ENCODE results near the gene OR10G4. TPM values are rescaled to one million over a fixed set of nuclear protein-coding genes. Genes with fewer than 3 reads are reported as not detected.

Gene OR10G4
- total RNA-seq (2013; cell fraction: nucleolus; rRNA removed): not detected in 2 replicates
- not detected in 2 replicates for total RNA-seq (2014; rRNA removed)
- not detected in 2 replicates for total RNA-seq (2014; rRNA removed; fragmentation: Illumina TruSeq; extraction: Trizol)
- not detected in 2 replicates for total RNA-seq (2021)
- not detected for polyA plus RNA-seq (2011; ENCODE audit: low read depth)
- not detected in 2 replicates for polyA plus RNA-seq (2011; rRNA removed)
- not detected in 2 replicates for polyA plus RNA-seq (2011; cell fraction: cytosol; rRNA removed)
- polyA plus RNA-seq (2011; cell fraction: nucleus; rRNA removed): not detected in 2 replicates
- not detected in 2 replicates for polyA plus RNA-seq (2012)
- not detected in 2 replicates for polyA plus RNA-seq (2014; fragmentation: Illumina TruSeq; extraction: Trizol)
- not detected for polyA plus RNA-seq (2014; fragmentation: Nextera tagmentation; extraction: Ambion mirVana)
- polyA plus RNA-seq (2014; rRNA removed): not detected in 2 replicates
- not detected for polyA plus RNA-seq (2016; fragmentation: Nextera tagmentation; extraction: Ambion mirVana)
- not detected in 2 replicates for polyA minus RNA-seq (2011; rRNA and poly(A)+ RNA removed)
- polyA minus RNA-seq (2011; cell fraction: cytosol; rRNA and poly(A)+ RNA removed): not detected in 2 replicates
- polyA minus RNA-seq (2011; cell fraction: nucleus; rRNA and poly(A)+ RNA removed): not detected in 2 replicates
- Bru-seq, nascent RNA: not detected
- not detected for BruChase-seq, experiment 1, labeled RNA remaining after a 6-hour chase
- BruChase-seq, experiment 2, labeled RNA remaining after a 2-hour chase: not detected
- long read RNA-seq, experiment 1: 0 reads
- long read RNA-seq, experiment 2: 0 reads

GRCh38 chr11:124012697-124013096 is at the start of gene OR10G4:
Gene OR10G4, plus strand, starts transcription at chr11:124012997. Its CDS starts 2,578 bp downstream, at chr11:124015575.
- Histone ChIP-seq H3K79me2 (ENCODE audit: control insufficient read depth, insufficient read depth, low read length) (no peaks in the 10 kb centered on the region), H3K27ac (ENCODE audit: control insufficient read depth, insufficient read depth) (no peak within 1 kb of the TSS), H3K9ac (ENCODE audit: control insufficient read depth, insufficient read depth, low read length) (no peak within 1 kb of the TSS), H3K4me1 (ENCODE audit: control insufficient read depth, insufficient read depth, low read length) (no peaks in the 10 kb centered on the region), H3K27me3 (replicated peaks in 1 of 2; ENCODE audit: control insufficient read depth in 2 of 2, insufficient read depth in 2 of 2, low read length in 1 of 2) (no peaks in the 10 kb centered on the region), H2AFZ (ENCODE audit: control insufficient read depth, low read depth, low read length) (no peak within 1 kb of the TSS), H3K4me2 (ENCODE audit: control insufficient read depth, insufficient read depth) (no peak within 1 kb of the TSS), H4K20me1 (ENCODE audit: control insufficient read depth, insufficient read depth) (no peaks in the 10 kb centered on the region), H3K4me3 (no peak within 1 kb of the TSS), H3K9me3 (replicated peaks; ENCODE audit: control insufficient read depth, insufficient read depth, low read length) (no peaks in the 10 kb centered on the region), H3K36me3 (ENCODE audit: control insufficient read depth in 2 of 2, insufficient read depth in 2 of 2, low read length in 1 of 2) (no peaks in the 10 kb centered on the region)
- WGBS (ENCODE audit: insufficient coverage, insufficient replicate concordance, low lambda C conversion rate, missing lambda C conversion rate): 4% methylated on average over 2 of the region's 2 CpGs
- no peak for ATAC-seq
- no peak for DNase-seq (ENCODE audit: low read depth, low spot score)
- intact Hi-C loops (cut with micrococcal nuclease; ENCODE audit: unreplicated experiment): no loop called here
- ChIA-PET POLR2A (no interaction called here), SMC1A (ENCODE audit: uncharacterized antibody, unreplicated experiment) (no interaction called here), RAD21 (ENCODE audit: unreplicated experiment) (no interaction called here), CTCF (no interaction called here)
- no peak for FAIRE-seq
- TF ChIP-seq ZNF384 (IDR thresholded peaks at IDR 0.05; ENCODE audit: borderline replicate concordance, low read depth, low read length): no peak
- TF ChIP-seq CHD1 (IDR thresholded peaks at IDR 0.05; ENCODE audit: low read depth, low read length): no peak
- TF ChIP-seq MYB (IDR thresholded peaks at IDR 0.05; ENCODE audit: borderline replicate concordance, low read depth, low read length): no peak
- no TSS peak for BruUV-seq (replicated peaks)
- in situ Hi-C loops (cut with MboI): no loop called here

- ChIA-PET CTCF (no interaction called here), SMC1A (ENCODE audit: uncharacterized antibody, unreplicated experiment) (no interaction called here), POLR2A (no interaction called here), RAD21 (ENCODE audit: unreplicated experiment) (no interaction called here)
- Histone ChIP-seq H3K9me3 (replicated peaks; ENCODE audit: control insufficient read depth, insufficient read depth, low read length) (no peaks in the 10 kb centered on the region), H3K4me1 (ENCODE audit: control insufficient read depth, insufficient read depth, low read length) (no peaks in the 10 kb centered on the region), H3K36me3 (ENCODE audit: control insufficient read depth in 2 of 2, insufficient read depth in 2 of 2, low read length in 1 of 2) (no peaks in the 10 kb centered on the region), H3K79me2 (ENCODE audit: control insufficient read depth, insufficient read depth, low read length) (no peaks in the 10 kb centered on the region), H2AFZ (ENCODE audit: control insufficient read depth, low read depth, low read length) (no peak overlapping the region), H4K20me1 (ENCODE audit: control insufficient read depth, insufficient read depth) (no peaks in the 10 kb centered on the region), H3K4me3 (no peak overlapping the region), H3K9ac (ENCODE audit: control insufficient read depth, insufficient read depth, low read length) (no peak overlapping the region), H3K4me2 (ENCODE audit: control insufficient read depth, insufficient read depth) (no peak overlapping the region), H3K27me3 (replicated peaks in 1 of 2; ENCODE audit: control insufficient read depth in 2 of 2, insufficient read depth in 2 of 2, low read length in 1 of 2) (no peaks in the 10 kb centered on the region), H3K27ac (ENCODE audit: control insufficient read depth, insufficient read depth) (no peak overlapping the region)
- ATAC-seq (no peak), DNase-seq (ENCODE audit: low read depth, low spot score) (no peak), FAIRE-seq (no peak)
- intact Hi-C loops (cut with micrococcal nuclease; ENCODE audit: unreplicated experiment): no loop called here
- no TSS peak for BruUV-seq (replicated peaks)
- in situ Hi-C loops (cut with MboI): no loop called here
- 5% methylated on average over 1 of the region's 1 CpG for WGBS (ENCODE audit: insufficient coverage, insufficient replicate concordance, low lambda C conversion rate, missing lambda C conversion rate)
- TF ChIP-seq IKZF2 (IDR thresholded peaks at IDR 0.05) (no peak), ASH2L (IDR thresholded peaks at IDR 0.05; ENCODE audit: borderline replicate concordance, low read depth) (no peak), RCOR1 (conservative IDR thresholded peaks at IDR 0.05; ENCODE audit: low read depth, low read length) (no peak), CREM (IDR thresholded peaks at IDR 0.05; ENCODE audit: low read depth) (no peak), CEBPZ (IDR thresholded peaks at IDR 0.05; ENCODE audit: low read depth, low read length) (no peak), ZNF274 (IDR thresholded peaks at IDR 0.05; ENCODE audit: insufficient read depth, insufficient read length) (no peak), MEF2B (IDR thresholded peaks at IDR 0.05; ENCODE audit: partially characterized antibody, poor library complexity, severe bottlenecking) (no peak)
Measured at GRCh38 chr11:123973816-123974215, 39.0 kb upstream of the OR10G4 start.
